Measurements from ENCODE around the gene BTC.

BTC gene

DNA sequence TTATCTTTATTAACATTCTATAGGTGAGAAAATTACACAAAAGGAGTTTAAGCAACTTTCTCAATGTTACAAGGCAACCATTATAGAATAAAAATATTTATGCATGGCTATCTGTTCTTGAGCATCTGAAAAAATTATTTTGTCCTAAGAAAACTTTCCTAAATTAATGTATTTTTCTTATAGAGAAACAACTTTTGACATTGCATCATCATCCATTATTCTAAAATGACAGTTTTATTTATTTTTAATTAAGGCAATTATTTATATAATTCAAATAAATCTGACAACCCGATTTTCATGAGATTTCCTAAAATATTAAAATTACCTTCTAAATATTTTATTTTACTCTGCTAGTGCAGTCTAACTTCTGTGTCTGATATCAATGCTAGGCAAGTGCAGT lies 4.8 kb downstream of the BTC start:
- no peak overlapping the region for H3K4me3 ChIP-seq (ENCODE audit: low read depth, low read length)
- TF ChIP-seq, protein P1, sequence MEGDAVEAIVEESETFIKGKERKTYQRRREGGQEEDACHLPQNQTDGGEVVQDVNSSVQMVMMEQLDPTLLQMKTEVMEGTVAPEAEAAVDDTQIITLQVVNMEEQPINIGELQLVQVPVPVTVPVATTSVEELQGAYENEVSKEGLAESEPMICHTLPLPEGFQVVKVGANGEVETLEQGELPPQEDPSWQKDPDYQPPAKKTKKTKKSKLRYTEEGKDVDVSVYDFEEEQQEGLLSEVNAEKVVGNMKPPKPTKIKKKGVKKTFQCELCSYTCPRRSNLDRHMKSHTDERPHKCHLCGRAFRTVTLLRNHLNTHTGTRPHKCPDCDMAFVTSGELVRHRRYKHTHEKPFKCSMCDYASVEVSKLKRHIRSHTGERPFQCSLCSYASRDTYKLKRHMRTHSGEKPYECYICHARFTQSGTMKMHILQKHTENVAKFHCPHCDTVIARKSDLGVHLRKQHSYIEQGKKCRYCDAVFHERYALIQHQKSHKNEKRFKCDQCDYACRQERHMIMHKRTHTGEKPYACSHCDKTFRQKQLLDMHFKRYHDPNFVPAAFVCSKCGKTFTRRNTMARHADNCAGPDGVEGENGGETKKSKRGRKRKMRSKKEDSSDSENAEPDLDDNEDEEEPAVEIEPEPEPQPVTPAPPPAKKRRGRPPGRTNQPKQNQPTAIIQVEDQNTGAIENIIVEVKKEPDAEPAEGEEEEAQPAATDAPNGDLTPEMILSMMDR (IDR thresholded peaks at IDR 0.05; ENCODE audit: borderline replicate concordance, insufficient read depth, low read depth, low read length) = no peak

DNA sequence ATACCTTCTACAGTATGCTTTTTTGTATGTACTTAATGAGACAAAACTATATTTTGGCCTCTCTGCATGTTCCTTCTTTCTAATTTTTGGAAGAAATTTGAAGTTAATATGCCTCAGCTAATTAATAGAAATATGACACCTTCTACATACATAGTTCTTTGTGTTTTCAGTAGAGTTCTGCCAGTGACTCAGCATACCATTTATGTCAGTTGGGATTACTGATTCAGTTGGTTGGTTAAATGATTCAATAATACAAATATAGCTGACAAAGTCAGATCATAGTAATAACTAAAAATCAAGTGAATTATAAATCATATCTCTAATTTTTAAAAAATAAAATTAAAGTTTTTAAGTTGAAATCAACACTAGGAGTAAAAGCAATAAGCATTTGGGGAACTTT lies 16.8 kb downstream of the BTC start:
- no peak overlapping the region for H3K4me3 ChIP-seq (ENCODE audit: low read depth, low read length)
- TF ChIP-seq, protein P1 (IDR thresholded peaks at IDR 0.05; ENCODE audit: borderline replicate concordance, insufficient read depth, low read depth, low read length) = no peak

DNA sequence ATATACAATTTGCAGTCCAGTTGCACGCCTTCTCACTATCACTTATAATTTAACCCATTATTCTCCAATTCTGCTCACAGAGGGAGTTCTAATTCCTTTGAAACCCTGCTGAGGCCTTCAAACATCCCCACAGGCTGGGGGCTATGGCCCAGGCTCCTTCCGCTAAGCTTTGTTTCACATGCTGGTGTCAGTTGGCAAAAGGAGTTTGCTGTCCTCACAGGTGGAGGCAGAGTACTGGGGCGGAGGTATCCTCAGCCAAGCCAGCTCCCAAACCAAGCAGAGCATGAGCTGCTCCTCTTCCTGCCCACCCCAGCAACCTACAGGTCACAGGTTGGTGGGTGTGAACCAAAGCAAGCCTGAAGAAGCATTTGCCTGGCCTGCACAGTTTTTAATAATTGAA lies 21.5 kb downstream of the BTC start:
- TF ChIP-seq, protein P1 (IDR thresholded peaks at IDR 0.05; ENCODE audit: borderline replicate concordance, insufficient read depth, low read depth, low read length) = no peak
- no peak overlapping the region for H3K4me3 ChIP-seq (ENCODE audit: low read depth, low read length)

DNA sequence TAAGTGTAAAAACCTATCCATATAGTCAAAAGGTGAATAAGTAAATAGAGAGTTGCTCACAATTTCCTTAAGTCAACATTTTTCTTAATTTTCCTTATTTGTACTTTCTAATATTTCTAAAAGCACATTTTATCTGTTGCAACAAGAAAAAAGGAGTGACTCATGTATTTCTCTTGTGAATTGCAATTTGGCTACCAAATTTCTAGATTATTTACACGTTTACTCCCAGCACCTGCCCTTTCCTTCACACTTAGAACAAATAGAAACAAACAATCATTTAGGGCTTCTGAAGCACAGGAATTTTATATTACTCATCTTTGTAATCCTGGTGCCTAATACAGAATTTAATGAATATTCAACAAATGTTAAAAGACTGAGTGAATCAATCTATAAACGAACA lies 22.2 kb downstream of the BTC start:
- TF ChIP-seq, protein P1 (IDR thresholded peaks at IDR 0.05; ENCODE audit: borderline replicate concordance, insufficient read depth, low read depth, low read length) = no peak
- no peak overlapping the region for H3K4me3 ChIP-seq (ENCODE audit: low read depth, low read length)

DNA sequence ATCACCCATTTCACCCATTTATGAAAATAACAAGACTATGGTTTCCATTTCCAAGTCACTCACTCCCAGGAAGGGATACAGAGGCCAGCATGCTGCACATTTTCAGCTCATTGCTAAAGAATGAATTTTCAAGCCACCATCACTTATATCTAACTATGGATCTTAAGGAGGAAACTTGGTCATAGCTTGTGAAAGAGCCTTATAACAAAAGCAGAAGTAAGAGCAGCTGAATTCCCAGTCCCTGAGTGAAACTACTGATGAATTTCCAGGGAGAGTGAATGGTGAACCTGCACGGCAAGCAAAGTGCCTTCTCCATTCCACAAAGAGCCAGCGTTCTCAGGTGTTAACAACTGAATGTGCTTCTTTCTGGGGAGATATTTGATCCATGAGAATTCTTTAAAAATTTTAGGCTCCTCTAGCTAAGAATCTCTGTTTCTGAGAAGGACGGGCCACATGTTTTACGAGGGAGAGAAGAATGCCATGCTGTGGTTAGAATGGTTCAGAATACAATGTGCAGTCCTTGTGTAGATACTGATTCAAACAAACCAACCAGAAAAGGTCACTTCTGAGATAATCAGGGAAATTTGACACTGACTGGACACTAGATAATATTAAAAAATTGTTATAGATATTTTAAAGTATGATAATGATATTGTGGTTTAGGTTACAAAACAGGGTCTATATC lies 24.0 kb downstream of the BTC start:
- H3K4me3 ChIP-seq (ENCODE audit: low read depth, low read length) = no peak overlapping the region
- TF ChIP-seq, protein P1 (IDR thresholded peaks at IDR 0.05; ENCODE audit: borderline replicate concordance, insufficient read depth, low read depth, low read length) = no peak

DNA sequence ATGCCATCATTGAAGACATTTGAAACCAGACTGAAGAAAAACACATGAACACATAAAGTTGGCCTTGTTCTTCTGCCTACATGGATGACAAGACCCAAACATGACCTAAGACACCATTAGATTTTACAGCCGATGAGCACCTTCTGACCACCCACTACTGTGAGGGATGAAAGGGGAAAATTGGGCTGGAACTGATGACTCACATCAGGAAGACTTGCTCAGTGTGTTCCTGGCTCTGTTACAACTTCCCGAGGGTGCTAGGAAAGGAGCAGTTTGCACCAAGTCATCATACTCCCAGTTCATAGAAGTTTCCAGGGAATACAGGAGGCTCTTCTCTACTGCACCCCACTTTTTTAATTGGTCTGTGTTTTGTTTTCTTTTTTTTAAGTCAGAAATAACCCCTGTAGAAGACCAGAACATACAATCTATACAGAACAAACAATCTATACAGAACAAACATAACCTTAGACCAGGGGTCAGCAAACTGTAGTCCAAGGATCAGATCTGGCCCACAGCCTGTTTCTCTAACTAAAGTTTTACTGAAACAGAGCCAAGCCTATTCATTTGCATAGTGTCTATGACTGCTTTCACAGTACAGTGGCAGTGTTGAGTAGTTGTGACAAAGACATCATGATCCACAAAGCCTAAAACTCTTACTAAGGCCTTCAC lies 25.3 kb downstream of the BTC start:
- no peak overlapping the region for H3K4me3 ChIP-seq (ENCODE audit: low read depth, low read length)
- TF ChIP-seq, protein P1 (IDR thresholded peaks at IDR 0.05; ENCODE audit: borderline replicate concordance, insufficient read depth, low read depth, low read length) = no peak

DNA sequence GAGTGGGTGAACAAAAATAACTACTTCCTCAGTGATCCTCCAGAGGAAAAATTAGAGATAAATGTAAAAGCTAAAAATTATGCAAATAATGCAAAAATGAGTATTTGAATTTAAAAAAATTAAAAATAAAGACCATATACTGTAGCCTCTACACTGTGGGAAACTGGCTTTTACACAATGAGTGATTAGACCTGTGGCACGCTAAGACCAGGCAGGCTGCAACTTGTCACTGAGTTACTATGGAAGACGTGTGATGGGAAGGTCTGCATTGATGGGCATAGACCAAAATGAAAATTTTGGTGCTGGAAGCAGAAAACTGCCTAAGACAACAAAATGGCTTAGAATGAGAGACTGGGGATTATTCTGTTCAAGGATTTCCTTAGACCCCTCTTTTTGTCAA lies 30.2 kb downstream of the BTC start:
- TF ChIP-seq, protein P1 (IDR thresholded peaks at IDR 0.05; ENCODE audit: borderline replicate concordance, insufficient read depth, low read depth, low read length) = no peak

More for the DNA sequence above, 30.2 kb downstream of the BTC start:
- no peak overlapping the region for H3K4me3 ChIP-seq (ENCODE audit: low read depth, low read length)

Measured in GM12875 (cell line).